Measurements from ENCODE around the gene TMED4. TPM values are rescaled to one million over a fixed set of nuclear protein-coding genes. Genes with fewer than 3 reads are reported as not detected.
"Not testable (repeated sequence)": the region's sequence is repeated elsewhere in the genome, so short reads cannot be mapped to it uniquely, and the experiment has no call there.

TMED4 gene
- polyA plus RNA-seq, 1 donor (not counting 4 experiments of a cell fraction or from before 2014, with no cell fraction given): 45.8 TPM

DNA sequence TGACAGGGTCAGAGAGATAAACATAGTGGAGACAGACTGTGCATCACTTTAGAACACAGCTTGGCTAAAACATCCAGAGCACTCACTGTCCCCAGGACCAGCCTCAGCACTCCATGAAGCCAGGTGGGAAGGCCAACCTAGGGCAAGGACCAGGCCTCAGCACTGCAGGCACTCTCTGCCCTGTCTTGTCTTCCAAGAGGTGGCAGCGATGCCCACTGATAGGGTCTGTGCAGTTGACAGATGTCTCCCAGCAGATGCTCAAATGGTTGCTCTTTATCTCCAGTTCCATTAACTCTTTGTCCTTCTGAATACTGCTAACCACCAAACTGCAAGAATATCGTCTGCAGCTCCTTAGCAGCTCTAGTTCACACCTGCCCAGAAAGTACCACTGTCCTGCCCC lies 17.4 kb downstream of the TMED4 start:
- FAIRE-seq: no peak
- no peak for DNase-seq (ENCODE audit: low read depth, low spot score)
- TF ChIP-seq, protein P1, sequence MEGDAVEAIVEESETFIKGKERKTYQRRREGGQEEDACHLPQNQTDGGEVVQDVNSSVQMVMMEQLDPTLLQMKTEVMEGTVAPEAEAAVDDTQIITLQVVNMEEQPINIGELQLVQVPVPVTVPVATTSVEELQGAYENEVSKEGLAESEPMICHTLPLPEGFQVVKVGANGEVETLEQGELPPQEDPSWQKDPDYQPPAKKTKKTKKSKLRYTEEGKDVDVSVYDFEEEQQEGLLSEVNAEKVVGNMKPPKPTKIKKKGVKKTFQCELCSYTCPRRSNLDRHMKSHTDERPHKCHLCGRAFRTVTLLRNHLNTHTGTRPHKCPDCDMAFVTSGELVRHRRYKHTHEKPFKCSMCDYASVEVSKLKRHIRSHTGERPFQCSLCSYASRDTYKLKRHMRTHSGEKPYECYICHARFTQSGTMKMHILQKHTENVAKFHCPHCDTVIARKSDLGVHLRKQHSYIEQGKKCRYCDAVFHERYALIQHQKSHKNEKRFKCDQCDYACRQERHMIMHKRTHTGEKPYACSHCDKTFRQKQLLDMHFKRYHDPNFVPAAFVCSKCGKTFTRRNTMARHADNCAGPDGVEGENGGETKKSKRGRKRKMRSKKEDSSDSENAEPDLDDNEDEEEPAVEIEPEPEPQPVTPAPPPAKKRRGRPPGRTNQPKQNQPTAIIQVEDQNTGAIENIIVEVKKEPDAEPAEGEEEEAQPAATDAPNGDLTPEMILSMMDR (optimal IDR thresholded peaks at IDR 0.05 in 1 of 3, IDR thresholded peaks at IDR 0.05 in 1 of 3, conservative IDR thresholded peaks at IDR 0.05 in 1 of 3; ENCODE audit: extremely low read depth in 1 of 3, insufficient read depth in 2 of 3, low read length in 3 of 3): no peak
- no peak for TF ChIP-seq EZH2 (IDR thresholded peaks at IDR 0.05; ENCODE audit: low read length)
- Histone ChIP-seq H3K9ac (ENCODE audit: control insufficient read depth, extremely low read depth, insufficient read depth, low read length) (no peak overlapping the region), H3K4me1 (ENCODE audit: control insufficient read depth, extremely low read depth, insufficient read depth, low read length) (no peaks in the 10 kb centered on the region), H2AFZ (ENCODE audit: control insufficient read depth, low read length) (no peak overlapping the region), H3K36me3 (ENCODE audit: control insufficient read depth in 2 of 2, extremely low read depth in 1 of 2, insufficient read depth in 2 of 2, low read length in 2 of 2) (peaks cover 37 to 45% of the 10 kb centered on the region in 2 experiments), H3K27me3 (ENCODE audit: control insufficient read depth, extremely low read depth, insufficient read depth, low read length) (no peaks in the 10 kb centered on the region), H4K20me1 (ENCODE audit: control insufficient read depth, extremely low read depth, insufficient read depth, low read length) (peaks cover 2% of the 10 kb centered on the region), H3K79me2 (ENCODE audit: control insufficient read depth, insufficient read depth, low read length) (peaks cover 8% of the 10 kb centered on the region), H3K4me2 (ENCODE audit: control insufficient read depth, extremely low read depth, insufficient read depth, low read depth, low read length) (no peak overlapping the region), H3K9me3 (ENCODE audit: control insufficient read depth, low read depth, low read length) (no peaks in the 10 kb centered on the region), H3K4me3 (ENCODE audit: control insufficient read depth in 2 of 3, extremely low read depth in 1 of 3, insufficient read depth in 2 of 3, low read depth in 1 of 3, low read length in 3 of 3) (no peak overlapping the region), H3K27ac (ENCODE audit: control insufficient read depth, insufficient read depth, low read length) (no peak overlapping the region), H3K9me1 (ENCODE audit: control insufficient read depth, extremely low read depth, insufficient read depth, low read length) (peaks cover 3% of the 10 kb centered on the region)
- dilution Hi-C loops (cut with MboI; ENCODE audit: extremely low pct_ligation_motif_present, low sequenced_read_pairs): no loop called here

DNA sequence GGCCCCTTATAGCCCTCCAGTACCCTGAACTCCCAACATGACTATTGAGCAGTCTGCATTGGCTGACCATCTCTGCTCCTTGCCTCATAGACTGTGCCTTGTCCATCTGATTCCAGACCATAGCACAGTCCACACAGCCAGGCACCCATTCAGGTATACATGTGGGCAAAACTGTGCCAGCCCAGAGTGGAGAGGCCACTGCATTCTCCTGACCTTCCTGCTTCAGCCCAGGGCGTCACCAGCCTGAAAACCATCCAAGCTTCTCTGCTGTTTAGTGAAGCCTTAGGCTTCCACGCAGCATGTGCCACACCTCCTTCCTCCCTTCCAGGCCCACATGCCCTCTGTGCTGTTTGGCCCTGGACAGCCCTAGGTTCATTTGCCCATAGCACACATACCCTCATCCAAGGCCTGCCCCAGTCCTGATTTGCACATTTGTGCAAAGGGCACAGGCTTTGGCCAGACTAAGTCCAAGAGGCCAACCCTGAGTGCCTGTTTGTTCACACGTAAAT lies 18.8 kb downstream of the TMED4 start:
- Histone ChIP-seq H3K79me2 (ENCODE audit: control insufficient read depth, insufficient read depth, low read length) (peaks cover 2% of the 10 kb centered on the region), H3K9me1 (ENCODE audit: control insufficient read depth, extremely low read depth, insufficient read depth, low read length) (peaks cover 3% of the 10 kb centered on the region), H2AFZ (ENCODE audit: control insufficient read depth, low read length) (no peak overlapping the region), H3K9ac (ENCODE audit: control insufficient read depth, extremely low read depth, insufficient read depth, low read length) (no peak overlapping the region), H3K9me3 (ENCODE audit: control insufficient read depth, low read depth, low read length) (no peaks in the 10 kb centered on the region), H3K27me3 (ENCODE audit: control insufficient read depth, extremely low read depth, insufficient read depth, low read length) (no peaks in the 10 kb centered on the region), H3K27ac (ENCODE audit: control insufficient read depth, insufficient read depth, low read length) (no peak overlapping the region), H4K20me1 (ENCODE audit: control insufficient read depth, extremely low read depth, insufficient read depth, low read length) (peaks cover 2% of the 10 kb centered on the region), H3K4me3 (ENCODE audit: control insufficient read depth in 2 of 3, extremely low read depth in 1 of 3, insufficient read depth in 2 of 3, low read depth in 1 of 3, low read length in 3 of 3) (no peak overlapping the region), H3K4me1 (ENCODE audit: control insufficient read depth, extremely low read depth, insufficient read depth, low read length) (no peaks in the 10 kb centered on the region), H3K36me3 (ENCODE audit: control insufficient read depth in 2 of 2, extremely low read depth in 1 of 2, insufficient read depth in 2 of 2, low read length in 2 of 2) (peaks cover 24 to 31% of the 10 kb centered on the region in 2 experiments), H3K4me2 (ENCODE audit: control insufficient read depth, extremely low read depth, insufficient read depth, low read depth, low read length) (no peak overlapping the region)
- FAIRE-seq (no peak), DNase-seq (ENCODE audit: low read depth, low spot score) (no peak)
- TF ChIP-seq, protein P1 (optimal IDR thresholded peaks at IDR 0.05 in 1 of 3, IDR thresholded peaks at IDR 0.05 in 1 of 3, conservative IDR thresholded peaks at IDR 0.05 in 1 of 3; ENCODE audit: extremely low read depth in 1 of 3, insufficient read depth in 2 of 3, low read length in 3 of 3): no peak
- no peak for TF ChIP-seq EZH2 (IDR thresholded peaks at IDR 0.05; ENCODE audit: low read length)
- dilution Hi-C loops (cut with MboI; ENCODE audit: extremely low pct_ligation_motif_present, low sequenced_read_pairs): no loop called here

DNA sequence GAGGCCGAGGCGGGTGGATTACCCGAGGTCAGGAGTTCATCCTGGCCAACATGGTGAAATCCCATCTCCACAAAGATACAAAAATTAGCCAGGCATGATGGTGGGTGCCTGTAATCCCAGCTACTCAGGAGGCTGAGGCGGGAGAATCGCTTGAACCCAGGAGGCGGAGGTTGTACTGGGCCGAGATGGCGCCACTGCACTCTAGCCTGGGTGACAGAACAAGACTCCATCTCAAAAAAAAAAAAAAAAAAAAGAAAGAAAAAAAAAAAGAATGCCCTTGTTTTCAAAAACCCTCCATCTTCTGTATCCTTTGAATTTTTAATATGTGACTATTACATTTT lies 19.4 kb downstream of the TMED4 start:
- DNase-seq (ENCODE audit: low read depth, low spot score); H4K20me1 ChIP-seq (ENCODE audit: control insufficient read depth, extremely low read depth, insufficient read depth, low read length); H3K9me1 ChIP-seq (ENCODE audit: control insufficient read depth, extremely low read depth, insufficient read depth, low read length); H3K9me3 ChIP-seq (ENCODE audit: control insufficient read depth, low read depth, low read length); H2AFZ ChIP-seq (ENCODE audit: control insufficient read depth, low read length); H3K27ac ChIP-seq (ENCODE audit: control insufficient read depth, insufficient read depth, low read length); H3K79me2 ChIP-seq (ENCODE audit: control insufficient read depth, insufficient read depth, low read length); FAIRE-seq; H3K4me1 ChIP-seq (ENCODE audit: control insufficient read depth, extremely low read depth, insufficient read depth, low read length); H3K4me2 ChIP-seq (ENCODE audit: control insufficient read depth, extremely low read depth, insufficient read depth, low read depth, low read length); H3K9ac ChIP-seq (ENCODE audit: control insufficient read depth, extremely low read depth, insufficient read depth, low read length); H3K4me3 ChIP-seq (ENCODE audit: control insufficient read depth in 2 of 3, extremely low read depth in 1 of 3, insufficient read depth in 2 of 3, low read depth in 1 of 3, low read length in 3 of 3); H3K27me3 ChIP-seq (ENCODE audit: control insufficient read depth, extremely low read depth, insufficient read depth, low read length); dilution Hi-C loops (cut with MboI; ENCODE audit: extremely low pct_ligation_motif_present, low sequenced_read_pairs): not testable (repeated sequence)
- H3K36me3 ChIP-seq (ENCODE audit: control insufficient read depth in 2 of 2, extremely low read depth in 1 of 2, insufficient read depth in 2 of 2, low read length in 2 of 2): peaks cover 18 to 26% of the 10 kb centered on the region in 2 experiments

All from keratinocyte (primary cell).